Limb (tissue), 2 donors: ENCODE measurements around the gene AVEN.
A peak's percentile ranks its signal among the peaks of the same experiment; 100 is the strongest.
"Not testable (repeated sequence)": the region's sequence is repeated elsewhere in the genome, so short reads cannot be mapped to it uniquely, and the experiment has no call there.

Experiments used
- DNase-seq, 2 donors: peaks; one replicate each; pipeline ENCODE4 v3.0.0-alpha.2; 2016; ENCODE audit errors: extremely low spot score in 2 of 2

AVEN gene, protein sequence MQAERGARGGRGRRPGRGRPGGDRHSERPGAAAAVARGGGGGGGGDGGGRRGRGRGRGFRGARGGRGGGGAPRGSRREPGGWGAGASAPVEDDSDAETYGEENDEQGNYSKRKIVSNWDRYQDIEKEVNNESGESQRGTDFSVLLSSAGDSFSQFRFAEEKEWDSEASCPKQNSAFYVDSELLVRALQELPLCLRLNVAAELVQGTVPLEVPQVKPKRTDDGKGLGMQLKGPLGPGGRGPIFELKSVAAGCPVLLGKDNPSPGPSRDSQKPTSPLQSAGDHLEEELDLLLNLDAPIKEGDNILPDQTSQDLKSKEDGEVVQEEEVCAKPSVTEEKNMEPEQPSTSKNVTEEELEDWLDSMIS

DNA sequence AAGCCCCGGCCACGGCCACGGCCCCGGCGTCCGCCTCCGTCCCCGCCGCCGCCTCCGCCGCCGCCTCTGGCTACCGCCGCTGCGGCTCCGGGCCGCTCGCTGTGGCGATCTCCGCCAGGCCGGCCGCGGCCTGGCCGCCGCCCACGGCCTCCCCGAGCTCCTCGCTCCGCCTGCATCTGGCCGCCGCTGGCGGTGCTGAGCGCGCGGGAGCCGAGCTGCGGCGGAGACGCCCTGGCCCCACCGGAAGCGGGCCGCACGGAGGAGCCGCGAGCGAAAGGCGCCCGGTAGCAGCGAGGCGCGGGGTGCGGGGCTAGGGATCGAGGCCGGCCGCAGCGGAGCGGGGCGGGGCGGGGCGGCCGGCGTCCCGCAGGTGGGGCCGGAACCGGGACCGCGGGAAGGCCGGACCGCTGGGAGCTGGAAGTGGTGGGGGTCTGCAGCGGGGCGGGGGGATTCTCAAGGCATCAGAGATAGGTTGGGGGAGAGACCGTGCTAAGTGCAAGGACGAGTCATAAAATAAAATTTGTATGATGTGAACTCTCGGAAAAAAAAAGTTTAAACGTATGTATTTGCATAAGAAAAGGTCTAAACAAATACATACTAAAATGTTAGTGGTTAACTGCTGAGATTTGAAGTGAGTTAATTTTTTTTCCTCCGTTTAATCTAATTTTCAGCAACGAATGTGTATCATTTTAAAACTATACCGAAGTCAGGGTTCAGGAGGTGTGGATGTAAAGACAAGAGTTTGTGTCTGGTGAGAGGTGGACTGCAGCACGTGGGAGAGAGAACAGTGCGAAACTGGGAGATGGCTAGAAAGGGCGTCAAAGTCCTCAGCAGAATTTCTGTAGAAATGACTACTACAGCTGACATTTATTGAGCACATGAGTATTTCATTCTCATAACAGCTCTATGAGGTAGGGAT lies at the start of gene AVEN:
Gene AVEN, minus strand, starts transcription at position 334 of the 919 bp plus-strand sequence. Its CDS starts 158 bp downstream, at position 176.
- DNase-seq, result peak; percentile 27 to 80

DNA sequence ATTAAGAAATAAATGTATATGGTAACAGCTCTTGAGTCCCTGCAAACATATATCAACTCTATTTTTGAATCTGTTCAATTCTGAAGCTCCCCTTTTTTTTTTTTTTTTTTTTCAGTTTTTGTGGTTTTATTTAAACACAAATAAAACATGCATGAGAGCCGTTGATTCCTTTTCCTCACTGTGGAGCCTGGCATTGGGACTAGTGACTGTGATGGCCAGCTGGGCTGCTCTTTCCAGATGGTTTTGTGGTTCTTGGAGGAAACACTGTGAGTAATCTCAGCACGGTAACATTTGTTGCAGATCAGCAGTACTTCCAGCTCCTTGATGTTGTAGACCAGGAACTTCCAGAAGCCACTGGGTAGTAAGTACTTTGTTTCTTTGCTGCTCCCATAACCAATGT lies 46.7 kb upstream of the AVEN start:
- no peak for DNase-seq

DNA sequence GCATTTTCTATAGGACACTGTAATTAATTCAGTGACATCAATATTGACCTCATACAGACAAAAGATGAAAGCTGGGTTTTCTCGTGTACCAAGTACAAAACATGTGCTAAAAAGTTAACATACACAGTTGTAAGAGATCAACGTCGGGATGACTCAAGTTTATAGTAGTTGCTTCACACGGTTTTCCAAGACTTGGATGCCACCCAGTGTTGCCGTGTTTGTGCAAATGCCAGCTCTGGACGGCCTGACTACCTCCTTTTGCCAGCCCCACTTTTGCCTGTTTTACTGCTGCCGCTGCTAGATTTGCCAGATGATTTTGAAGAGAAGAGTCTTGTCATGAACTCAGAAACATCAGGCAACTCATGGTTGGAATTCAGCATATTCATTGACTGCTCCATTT lies 45.1 kb upstream of the AVEN start:
- DNase-seq, result no peak

DNA sequence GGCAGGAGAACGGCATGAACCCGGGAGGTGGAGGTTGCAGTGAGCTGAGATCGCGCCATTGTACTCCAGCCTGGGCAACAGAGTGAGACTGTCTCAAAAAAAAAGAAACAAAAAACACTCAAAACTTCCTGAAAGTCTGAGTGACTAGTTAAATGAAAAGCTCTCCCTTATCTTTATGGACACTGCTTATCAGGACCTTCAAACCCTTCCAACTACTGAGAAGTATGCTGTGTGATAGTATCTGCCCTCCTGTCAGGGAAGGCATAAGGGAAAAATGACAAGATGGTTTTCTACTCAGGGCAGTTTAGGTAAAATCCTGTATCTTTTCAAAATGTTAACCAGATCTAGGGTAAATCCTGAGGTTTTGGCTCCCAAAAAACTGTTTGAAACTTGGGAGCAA lies 40.9 kb upstream of the AVEN start:
- no peak for DNase-seq

DNA sequence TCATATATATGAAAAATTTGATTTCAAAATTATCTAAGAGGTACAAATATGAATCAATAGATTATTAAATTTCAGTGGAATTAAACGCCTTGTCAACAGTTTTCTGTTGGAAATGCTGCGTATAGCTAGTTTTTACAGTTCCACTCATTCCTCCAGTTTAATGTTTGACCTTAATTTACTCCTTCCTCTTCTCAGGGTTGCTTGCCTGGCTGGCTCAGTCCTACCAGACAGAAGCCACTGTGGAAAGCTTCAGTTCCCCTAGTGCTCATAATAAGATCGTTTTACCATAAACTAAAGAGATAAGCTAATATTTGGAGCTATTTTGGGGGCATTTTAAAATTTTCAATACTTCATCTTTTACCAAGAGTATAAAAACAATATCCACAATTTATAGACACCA lies 39.9 kb upstream of the AVEN start:
- DNase-seq, result no peak

DNA sequence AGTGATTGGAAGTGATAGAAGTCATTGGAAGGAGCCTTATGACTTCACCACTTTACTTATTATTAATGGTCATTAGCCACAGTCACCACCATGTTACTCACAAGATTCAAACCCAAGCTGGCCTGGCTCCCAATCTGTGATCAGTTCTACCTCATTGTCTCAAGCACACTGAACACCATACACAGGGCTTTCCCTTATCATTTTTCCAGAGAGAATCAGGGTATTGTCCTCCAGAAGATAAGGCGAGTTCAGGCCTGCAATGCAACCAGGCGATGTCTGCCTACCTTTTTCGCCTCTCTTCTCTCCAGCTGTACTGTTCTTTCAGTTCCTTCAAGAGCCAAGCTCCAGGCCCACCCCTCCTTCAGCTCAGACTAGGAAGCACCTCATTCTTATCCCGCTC lies 37.8 kb upstream of the AVEN start:
- DNase-seq, result no peak

DNA sequence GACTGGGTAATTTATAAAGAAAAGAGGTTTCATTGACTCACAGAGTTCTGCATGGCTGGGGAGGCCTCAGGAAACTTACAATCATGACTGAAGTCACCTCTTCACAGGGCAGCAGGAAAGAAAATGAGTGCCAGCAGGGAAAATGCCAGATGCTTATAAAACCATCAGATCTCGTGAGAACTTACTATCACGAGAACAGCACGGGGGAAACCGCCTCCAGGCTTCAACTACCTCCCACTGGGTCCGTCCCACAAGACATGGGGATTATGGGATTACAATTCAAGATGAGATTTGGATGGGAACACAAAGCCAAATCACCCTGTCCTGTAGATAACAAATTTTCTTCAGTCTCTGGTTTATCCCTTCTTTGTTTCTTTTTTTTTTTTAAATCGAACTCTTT lies 31.0 kb upstream of the AVEN start:
- no peak for DNase-seq

DNA sequence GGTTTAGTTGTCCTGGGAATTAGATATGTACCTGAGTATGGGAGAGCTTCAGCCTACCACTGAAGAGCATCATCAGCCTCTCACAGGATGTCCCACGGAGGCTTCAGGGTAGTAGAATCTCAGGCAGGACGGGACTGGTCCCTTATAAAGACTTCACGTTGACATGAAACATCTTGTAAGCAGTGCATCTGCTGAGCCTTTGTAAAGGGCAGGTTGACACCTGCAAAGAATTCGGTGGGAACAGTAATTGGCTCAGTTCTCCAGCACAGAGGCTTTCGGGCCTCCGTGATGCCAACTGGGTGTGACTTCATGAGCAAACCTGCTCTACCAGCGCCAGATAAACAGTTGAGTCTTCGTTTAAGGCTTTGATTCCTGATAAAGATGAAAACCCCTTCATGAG lies 26.9 kb upstream of the AVEN start:
- DNase-seq, result no peak

DNA sequence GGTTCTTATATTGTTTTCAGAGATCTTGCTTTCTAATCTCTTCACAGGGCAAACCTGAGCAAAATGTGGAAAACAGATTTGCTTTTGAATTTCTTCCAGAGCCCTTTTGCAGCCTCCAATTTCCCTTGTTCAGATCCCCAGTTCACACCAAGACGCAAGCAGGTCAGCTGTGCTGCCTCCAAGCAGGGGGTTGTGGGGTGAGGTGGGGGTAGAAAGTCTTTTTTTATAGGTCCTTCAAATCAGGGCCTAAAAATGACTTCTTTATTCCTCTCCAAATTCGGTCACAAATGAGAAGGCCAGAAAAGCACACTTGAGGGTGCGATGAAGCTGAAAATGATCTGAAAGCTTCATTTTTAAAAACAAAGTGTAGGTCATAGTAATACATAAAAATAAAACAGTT lies 26.3 kb upstream of the AVEN start:
- no peak for DNase-seq

DNA sequence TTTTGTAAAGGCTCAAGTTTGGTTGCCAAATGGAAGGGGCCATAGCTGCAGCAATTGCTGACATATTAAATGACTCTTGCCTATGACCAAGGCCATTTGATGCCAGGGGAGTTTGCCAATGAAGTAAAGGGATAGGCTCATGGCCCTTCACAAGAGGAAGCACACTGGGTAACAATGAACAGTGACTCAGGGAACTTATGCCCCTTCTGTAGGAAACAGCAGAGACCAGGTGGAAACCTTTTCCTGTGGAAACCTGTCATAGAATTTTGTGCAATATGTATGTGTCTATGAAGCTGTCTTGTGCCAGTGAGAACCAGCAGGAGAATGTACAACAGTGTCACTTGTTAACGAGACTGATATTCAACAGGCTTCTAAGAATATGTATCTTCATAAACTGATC lies 25.4 kb upstream of the AVEN start:
- no peak for DNase-seq

DNA sequence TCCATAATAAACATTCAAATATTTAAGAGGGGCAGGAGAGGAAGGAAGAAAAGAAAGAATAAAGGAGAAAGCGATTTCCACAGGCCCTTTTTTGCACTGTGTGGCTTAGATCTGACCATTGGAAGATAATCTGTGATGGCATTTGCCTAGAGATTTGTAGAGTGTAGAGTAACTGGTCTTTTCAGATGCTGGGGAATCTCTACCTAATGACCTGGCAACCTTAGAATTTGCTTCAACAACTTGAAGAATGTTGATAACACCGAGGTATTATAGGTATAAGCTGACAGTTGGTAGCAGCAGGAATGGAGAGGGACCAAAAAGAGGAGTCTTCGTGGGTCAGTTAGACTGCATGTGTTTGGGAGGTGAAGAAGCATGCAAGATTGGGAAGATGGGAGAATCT lies 20.9 kb upstream of the AVEN start:
- DNase-seq, result no peak

DNA sequence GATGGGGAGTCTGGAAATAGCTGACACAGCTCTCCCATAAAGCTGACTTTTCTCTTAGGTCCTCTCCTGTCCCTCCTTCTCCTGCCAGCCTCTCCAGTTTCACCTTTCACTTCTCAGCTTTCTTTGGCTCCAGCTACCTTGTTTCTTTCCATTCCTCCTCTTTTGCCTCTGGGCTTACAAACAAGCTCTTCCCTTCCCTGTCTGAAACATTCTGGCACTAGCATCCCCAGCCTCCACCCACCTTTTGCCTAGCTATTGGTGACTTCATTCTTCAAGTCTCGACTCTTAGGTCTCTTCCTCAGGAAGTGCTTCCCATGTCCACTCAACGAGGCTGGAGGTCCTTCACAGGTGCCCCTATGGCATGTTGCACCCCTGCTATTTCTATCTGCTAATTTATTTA lies 20.5 kb upstream of the AVEN start:
- no peak for DNase-seq

DNA sequence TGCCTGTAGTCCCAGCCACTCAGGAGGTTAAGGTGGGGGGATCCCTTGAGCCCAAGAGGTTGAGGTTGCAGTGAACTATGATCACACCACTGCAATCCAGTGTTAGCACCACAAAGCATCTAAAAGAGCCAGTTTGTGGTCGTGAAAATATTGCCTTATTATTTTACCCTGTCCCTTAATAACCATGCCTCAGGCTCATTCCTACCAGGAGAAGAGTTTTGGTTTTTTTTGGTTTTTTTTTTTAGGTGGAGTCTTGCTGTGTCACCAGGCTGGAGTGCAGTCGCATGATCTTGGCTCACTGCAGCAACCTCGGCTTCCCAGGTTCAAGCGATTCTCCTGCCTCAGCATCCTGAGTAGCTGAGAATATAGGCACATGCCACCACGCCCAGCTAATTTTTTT lies 17.9 kb upstream of the AVEN start:
- no peak for DNase-seq

DNA sequence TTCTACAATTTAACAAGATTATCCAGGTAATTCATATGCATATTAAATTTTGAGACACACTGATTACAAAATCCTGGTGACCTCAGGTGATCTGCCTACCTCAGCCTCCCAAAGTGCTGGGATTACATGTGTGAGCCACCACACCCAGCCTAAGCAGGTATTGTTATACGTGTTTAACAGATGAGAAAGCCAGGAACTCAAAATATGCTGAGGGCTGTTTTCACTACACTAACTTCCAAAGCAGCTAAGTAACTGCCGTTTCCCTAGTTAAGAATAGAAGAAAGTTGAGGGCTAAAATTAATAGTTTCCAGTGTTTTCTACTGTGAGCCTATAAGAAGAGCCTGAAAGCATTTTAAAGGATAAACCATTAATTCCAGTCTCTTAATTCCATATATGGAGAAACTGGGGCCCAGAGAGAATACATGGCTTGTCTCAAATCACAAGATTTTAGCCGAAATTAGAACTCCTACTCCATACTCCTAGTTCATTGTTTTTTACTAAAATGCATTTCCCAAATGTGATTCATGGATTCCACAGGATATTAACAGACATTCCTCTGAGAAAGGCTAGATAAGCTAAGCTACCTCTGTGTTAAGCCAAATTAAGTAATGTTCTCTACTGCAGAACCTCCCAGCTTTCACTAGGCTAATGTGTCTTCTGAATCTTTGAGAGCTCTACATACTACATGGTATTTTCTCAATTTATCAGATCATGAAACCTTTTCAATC lies 17.0 kb upstream of the AVEN start:
- DNase-seq, result no peak

DNA sequence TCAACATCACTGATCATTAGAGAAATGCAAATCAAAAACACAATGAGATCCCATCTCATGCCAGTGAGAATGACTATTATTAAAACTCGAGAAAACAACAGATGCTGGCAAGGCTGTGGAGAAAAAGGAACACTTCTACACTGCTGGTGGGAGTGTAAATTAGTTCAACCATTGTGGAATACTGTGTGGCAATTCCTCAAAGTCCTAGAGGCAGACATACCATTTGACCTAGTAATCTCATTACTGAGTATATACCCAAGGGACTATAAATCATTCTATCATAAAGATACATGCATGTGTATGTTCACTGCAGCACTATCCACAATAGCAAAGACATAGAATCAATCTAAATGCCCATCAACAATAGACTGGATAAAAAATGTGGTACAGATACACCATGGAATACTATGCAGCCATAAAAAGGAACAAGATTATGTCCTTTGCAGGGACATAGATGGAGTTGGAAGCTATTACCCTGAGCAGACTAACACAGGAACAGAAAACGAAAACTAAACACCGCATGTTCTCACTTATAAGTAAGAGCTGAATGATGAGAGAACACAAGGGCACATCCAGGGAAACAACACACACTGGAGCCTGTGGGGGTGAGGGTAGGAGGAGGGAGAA lies 15.2 kb upstream of the AVEN start:
- no peak for DNase-seq

DNA sequence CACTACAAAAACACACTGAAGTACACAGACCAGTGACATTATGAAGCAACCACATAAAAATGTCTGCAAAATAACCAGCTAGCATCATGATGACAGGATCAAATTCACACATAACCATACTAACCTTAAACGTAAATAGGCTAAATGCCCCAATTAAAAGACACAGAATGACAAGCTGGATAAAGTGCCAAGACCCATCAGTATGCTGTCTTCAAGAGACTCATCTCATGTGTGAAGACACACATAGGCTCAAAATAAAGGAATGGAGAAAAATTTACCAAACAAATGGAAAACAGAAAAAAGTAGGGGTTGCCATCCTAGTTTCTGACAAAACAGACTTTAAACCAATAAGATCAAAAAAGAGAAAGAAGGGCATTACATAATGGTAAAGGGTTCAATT lies 11.4 kb upstream of the AVEN start:
- not testable (repeated sequence) for DNase-seq

DNA sequence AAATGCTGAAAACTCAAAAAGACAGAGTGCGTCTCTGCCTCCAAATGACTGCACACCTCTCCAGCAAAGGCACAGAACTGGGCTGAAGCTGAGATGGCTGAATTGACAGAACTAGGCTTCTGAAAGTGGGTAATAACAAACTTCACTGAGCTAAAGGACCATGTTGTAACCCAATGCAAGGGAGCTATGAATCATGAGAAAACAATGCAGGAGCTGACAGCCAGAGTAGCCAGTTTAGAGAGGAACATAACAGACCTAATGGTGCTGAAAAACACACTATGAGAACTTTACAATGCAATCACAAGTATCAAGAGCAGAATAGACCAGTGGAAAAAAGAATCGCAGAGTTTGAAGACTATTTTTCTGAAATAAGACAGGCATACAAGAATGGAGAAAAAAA lies 10.1 kb upstream of the AVEN start:
- no peak for DNase-seq

DNA sequence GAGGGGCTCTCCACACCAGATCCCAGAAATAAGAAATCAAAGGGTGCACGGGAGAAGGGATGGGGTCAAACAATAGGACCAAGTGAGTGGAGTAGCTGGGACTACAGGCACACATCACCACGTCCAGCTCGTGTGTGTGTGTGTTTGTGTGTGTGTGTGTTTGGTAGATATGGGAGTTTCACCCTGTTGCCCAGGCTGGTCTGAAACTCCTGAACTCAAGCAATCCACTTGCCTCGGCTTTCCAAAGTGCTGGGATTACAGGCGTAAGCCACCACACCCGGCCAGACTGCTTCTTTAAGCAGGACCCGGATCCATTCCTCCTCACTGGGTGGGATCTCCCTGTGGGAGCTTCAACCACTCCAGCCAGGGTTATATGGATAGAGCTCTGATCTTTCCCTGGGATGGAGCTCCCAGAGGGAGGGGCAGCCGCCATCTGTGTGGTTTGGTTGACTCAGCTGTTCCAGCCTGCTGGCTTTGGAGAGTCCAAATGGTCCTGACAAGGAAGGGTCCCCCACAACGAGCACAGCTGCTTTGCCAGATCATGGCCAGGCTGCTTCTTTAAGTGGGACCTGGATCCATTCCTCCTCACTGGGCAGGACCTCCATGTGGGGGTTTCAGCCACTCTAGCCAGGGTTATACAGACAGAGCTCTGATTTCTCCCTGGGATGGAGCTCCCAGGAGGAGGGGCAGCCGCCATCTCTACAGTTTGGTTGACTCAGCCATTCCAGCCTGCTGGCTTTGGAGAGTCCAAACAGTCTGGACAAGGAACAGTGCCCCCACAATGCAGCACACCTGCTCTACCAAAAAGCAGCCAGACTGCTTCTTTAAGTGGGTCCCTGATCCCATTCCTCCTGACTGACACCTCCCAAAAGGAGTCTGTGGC lies 9.1 kb upstream of the AVEN start:
- no peak for DNase-seq

DNA sequence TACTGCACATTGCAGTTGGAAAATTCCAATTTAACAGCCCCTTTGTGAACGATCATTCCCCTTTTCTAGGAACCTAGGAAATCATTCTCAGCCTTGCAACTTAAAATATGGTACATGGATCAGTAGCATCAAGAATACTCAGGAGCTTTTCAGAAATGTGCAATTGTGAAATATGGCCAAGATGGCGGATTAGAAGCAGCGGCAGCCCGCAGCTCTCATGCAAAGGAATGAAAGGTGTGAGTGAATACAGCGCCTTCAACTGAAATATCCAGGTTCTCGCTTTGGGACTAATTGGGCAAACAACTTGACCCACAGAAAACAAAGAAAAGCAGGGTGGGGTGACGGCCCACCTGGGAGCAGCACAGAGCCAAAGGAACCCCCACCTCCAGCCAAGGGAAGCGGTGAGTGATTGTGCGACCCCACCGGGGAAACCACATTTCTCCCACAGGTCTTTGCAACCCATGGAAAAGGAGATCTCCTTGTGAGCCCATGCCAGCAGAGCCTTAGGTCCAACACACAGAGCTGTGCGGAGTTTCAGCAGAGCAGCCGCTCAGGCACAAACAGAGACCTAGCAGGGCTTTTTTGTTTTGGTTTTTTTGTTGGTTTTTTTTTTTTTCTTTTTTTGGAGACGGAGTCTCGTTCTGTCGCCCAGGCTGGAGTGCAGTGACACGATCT lies 7.6 kb upstream of the AVEN start:
- DNase-seq, result no peak

DNA sequence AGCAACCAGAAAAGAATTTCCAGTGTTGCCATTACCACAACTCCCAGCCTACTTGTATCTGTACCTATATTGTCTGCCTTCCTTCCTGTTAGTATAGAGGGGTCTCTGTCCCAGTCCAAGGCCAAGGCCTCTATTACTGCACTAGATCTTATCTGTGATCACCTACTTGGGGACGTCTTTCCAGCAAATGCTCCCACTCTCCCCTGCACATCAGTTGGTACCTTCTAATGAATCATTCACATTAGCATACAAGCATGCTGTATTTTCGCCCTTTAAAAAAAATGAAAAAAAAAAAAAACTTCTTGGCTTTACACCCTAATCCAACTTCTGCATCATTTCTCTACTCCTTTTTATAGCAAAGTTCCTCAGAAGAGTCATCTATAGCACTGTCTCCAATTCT lies 4.8 kb upstream of the AVEN start:
- no peak for DNase-seq
